ENCODE results near the gene ILKAP. TPM values are rescaled to one million over a fixed set of nuclear protein-coding genes. Genes with fewer than 3 reads are reported as not detected.

The ILKAP gene
- polyA plus RNA-seq, 1 of the 3 experiments (the other 2 are of a cell fraction), result 49.2 TPM

DNA sequence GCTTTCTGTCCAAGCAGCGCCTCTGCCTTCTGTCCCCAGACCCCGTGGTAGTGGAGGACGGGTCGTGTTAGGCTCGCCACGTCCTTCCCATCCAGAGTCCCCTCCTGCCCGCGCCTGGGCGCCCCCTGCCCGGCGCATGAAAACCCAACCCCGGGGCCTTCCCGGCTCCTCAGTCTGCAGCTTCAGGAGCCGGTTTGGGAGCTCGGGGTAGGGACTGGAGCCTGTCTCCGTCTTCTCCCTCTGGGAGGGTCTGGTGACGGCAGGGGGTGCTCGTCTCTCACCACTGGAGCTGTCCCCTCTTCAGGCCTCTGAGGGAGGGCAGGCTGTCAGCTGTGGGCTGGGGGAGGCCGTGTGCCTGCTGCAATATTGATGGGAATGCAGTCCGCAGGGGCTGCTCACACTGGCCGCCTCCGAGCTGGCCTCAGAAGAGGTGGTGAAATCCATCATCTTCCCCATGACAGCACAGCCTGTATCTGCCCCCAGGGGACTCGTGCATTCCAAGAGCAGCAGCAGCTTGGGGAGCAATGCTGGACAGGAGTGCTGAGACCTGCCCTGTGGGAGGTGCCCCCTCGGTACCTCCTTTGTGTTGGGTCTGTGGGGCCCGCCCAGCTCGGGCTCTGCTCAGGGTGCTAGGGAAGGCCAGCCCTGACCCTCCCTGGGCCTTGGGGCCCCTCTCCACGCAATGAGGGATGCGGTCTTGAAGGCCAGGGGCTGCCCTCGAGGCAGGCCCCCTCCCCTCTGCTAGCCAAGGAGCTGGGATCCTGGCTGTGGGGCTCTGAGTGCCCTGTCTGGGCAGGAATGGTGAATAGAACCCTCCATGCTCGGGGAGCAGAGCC, 82.8 kb downstream of the ILKAP start (continued):
- TF ChIP-seq, protein P1, sequence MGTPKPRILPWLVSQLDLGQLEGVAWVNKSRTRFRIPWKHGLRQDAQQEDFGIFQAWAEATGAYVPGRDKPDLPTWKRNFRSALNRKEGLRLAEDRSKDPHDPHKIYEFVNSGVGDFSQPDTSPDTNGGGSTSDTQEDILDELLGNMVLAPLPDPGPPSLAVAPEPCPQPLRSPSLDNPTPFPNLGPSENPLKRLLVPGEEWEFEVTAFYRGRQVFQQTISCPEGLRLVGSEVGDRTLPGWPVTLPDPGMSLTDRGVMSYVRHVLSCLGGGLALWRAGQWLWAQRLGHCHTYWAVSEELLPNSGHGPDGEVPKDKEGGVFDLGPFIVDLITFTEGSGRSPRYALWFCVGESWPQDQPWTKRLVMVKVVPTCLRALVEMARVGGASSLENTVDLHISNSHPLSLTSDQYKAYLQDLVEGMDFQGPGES (IDR thresholded peaks at IDR 0.05; ENCODE audit: low read depth, low read length), result no peak

Other genes with a start within 250 kb of the ILKAP start
- gene UBE2F, start 236.7 kb downstream of the ILKAP start, polyA plus RNA-seq (2012; rRNA removed), result 56.9 and 66.9 TPM in 2 replicates
- gene SCLY, start 142.7 kb downstream of the ILKAP start, polyA plus RNA-seq (2012; rRNA removed), result 19.1 and 20.9 TPM in 2 replicates
- gene ESPNL, start 103.4 kb downstream of the ILKAP start, polyA plus RNA-seq (2012; rRNA removed), result 0.03 and 0.05 TPM in 2 replicates
- not detected in 2 replicates for gene KLHL30, start 65.0 kb downstream of the ILKAP start, polyA plus RNA-seq (2012; rRNA removed)
- 1.3 and 1.5 TPM in 2 replicates for gene ERFE, start 44.7 kb downstream of the ILKAP start, polyA plus RNA-seq (2012; rRNA removed)
- gene HES6, start 36.3 kb upstream of the ILKAP start, polyA plus RNA-seq (2012; rRNA removed), result 3.6 and 4.4 TPM in 2 replicates
- gene PER2, start 84.9 kb upstream of the ILKAP start, polyA plus RNA-seq (2012; rRNA removed), result 0.82 and 0.96 TPM in 2 replicates
- 9.7 and 15.0 TPM in 2 replicates for gene TRAF3IP1, start 116.8 kb upstream of the ILKAP start, polyA plus RNA-seq (2012; rRNA removed)
- 33.3 and 33.6 TPM in 2 replicates for gene ASB1, start 223.2 kb upstream of the ILKAP start, polyA plus RNA-seq (2012; rRNA removed)

Data from SK-N-SH (cell line).